Activated effector memory CD4-positive, alpha-beta T cell treated with Interleukin-2 at 50 U/mL for 16 hours (primary cell): Measurements from ENCODE around the gene NEK6.

Experiments used
- DNase-seq: peaks from one replicate; pipeline ENCODE4 v3.0.0-alpha.2; 2020

The NEK6 gene

GRCh38 chr9:124327491-124327890 lies 69.7 kb downstream of the NEK6 start:
- no peak for DNase-seq

DNA sequence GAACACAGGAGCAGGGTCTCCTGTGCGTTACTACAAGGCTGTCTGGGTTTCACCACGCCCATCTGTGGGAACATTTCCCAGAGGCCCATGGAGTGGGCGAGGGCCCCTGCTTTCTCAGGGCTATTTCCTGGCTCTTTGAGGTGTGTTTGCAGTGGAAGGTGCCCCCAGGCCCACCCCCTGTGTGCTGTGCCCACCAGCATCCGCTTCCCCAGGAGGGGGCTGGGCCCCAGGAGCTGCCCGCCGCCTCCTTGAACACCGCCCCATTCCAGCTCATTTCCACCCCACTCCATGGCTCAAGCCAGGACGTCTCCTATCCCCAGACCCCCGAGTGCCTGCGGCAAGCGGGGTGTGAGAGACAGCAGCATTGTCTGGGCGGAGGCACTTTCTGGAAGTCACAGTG lies 70.5 kb downstream of the NEK6 start:
- DNase-seq, result no peak

DNA sequence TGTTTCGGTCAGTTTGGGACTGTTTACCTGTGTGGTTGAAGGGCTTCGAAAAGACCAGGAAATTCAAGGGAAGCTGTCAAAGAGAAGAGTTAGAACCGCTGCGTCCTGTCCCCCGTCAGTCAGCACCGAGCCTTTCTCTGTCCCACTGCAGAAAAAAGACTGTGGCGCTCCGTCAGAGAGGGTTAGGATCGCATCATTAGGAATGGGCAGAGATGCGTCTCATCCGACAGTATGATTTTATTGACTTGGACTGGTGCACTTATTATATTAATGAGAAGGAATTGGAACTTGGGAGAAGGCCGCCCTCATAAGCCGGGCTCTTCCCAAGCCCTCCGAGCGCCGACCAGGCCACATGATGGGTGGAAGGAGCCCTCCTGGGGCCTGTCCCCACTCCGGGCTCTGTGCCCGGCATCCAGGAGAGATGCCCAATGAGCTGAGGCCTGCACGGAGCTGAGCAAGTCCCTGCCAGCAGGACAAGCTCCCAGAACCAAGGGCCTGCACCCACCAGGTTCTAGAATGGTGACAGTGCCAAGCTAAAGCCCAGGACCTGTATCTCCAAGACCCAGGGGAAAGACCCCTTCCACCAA lies 71.5 kb downstream of the NEK6 start:
- DNase-seq, result no peak

GRCh38 chr9:124330011-124330697 lies 72.4 kb downstream of the NEK6 start:
- no peak for DNase-seq

DNA sequence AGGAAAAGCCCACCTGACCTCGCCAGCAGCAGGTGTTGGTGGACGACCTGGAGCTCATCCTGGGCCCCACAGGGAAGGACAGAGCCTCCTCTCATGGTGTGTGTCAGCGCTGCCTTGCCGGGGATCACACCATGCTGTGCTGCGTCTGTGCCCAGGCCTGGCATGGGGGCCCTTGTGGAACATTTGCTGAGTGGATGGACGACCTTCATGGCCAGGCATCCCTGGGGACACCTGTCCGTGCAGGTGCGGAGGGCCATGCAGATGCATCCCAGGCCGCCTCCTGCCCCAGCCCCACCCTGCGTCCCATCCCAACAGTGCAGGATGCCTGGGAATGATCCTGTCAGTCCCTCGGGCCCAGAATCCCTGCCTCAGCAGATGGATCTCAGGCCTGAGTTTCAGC lies 73.8 kb downstream of the NEK6 start:
- no peak for DNase-seq

DNA sequence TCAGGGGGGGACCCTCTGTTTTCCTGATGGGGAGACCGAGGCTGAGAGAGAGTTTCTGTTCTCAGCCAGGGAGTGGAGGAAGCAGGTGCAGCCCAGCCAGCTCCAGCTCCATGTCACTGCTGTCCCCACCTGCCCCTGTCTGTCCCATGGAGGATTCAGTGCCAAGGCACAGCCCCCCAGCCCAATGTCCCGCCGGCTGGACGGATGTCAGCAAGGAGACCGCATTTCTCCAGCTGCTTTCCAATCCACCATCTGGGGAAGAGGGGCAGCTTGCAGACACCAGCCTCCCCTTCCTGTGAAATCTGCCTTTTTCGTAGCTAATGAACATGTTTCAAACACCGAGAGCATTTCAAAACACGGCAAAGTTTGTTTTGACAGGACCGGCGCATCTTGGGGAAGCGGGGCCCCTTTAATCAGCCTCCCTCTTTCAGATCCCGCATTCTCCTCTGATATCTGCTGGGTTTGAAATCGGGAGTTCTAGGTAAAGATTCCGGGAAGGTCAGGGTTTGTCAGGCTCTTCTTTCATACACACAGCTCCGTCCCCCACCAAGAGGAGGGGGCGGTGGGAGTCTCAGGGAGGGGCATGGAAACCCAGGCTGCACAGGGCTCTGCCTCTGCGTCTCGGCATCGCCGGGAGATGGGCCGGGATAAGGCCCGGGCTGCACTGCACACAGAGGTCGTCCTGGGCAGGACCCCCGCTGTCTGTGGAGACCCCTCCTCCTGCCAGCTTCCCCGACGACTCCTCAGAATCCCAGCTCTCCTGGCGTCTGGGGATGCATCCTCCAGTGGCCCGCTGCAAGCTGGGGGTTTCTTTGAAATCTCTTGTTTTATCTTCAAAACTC lies 74.8 kb downstream of the NEK6 start:
- DNase-seq, result no peak

GRCh38 chr9:124333203-124333579 lies 75.4 kb downstream of the NEK6 start:
- DNase-seq, result no peak

DNA sequence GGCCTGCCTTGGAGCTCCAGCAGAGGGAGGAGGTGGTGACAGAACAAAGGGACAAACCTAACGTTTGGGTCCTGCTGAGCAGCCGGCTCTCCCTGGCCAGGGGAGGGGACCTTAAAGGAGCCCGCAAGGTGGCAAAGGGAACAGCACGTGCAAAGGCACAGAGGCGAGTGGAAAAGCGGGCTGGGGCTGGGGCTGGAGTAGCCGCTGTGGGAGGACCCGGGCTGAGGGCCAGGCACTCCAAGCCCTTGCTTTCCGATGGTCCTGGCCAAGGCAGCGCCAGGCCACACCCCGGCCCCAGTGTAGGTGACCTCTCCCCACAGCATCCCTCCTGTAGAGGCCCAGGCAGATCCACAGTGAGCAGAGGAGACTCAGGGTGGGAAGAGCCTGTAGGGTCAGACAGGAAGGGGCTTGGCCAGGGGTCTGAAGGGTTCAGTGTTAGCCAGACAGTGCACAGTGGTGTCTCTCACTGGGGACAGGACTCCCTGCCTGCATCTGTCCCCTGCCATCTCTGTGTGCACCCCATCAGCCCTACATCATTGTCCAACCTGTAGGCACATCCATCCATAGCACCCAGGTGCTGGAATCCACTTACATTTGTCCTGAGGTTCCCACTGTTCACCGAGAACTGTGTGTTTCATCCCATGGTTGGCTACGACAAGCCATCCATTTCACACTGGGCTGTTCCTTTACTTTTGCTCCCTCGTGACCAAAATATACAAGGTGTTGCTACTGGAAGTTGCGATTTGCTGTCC lies 77.0 kb downstream of the NEK6 start:
- DNase-seq, result no peak

GRCh38 chr9:124335320-124335707 lies 77.6 kb downstream of the NEK6 start:
- DNase-seq, result no peak

DNA sequence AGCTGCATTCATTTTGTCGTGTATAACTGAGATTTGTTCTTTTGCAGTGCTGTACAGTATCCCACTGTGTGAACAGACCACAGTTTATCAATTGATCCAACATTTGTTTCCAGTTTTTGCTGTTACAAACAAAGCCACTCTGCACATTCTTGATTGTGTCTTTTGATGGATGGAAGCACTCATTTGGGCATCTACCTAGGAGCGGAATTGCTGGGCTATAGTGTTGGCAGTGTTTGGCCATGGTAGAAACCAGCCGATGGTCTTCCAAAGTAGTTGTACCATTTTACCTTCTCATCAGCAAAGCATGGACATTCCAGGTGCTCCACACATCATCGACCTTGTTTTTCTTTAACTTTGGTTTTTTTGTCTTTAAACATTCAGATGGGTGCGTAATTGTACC lies 79.8 kb downstream of the NEK6 start:
- DNase-seq, result no peak

DNA sequence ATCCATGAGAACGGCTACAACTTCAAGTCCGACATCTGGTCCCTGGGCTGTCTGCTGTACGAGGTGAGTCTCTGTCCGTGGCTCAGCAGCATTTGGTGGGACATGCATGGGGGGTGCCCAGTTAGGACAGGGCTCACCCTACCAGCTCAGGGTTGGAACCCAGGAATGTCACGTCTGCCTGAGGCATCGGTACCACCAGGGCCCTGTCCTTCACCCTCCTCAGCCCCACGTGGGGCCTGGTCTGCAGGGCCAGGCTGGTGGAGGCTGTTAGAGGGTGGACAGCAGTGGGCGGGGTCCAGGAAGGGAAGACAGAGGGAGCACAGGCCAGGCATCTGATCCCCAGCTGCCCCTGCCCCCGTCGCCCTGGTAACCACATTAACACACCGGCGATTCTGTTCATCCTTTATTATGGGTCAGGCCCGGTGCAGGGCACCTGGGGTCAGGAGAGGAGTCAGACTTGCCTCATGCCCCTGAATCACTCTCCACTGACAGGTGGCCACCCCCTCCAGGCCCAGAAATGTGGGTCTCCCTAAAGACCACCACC lies 81.9 kb downstream of the NEK6 start:
- DNase-seq, result no peak

GRCh38 chr9:124340219-124341069 lies 82.7 kb downstream of the NEK6 start:
- DNase-seq, result no peak

GRCh38 chr9:124341455-124342170 lies 83.9 kb downstream of the NEK6 start:
- no peak for DNase-seq

- DNase-seq, result no peak
These were observed 84.6 kb downstream of the NEK6 start for GRCh38 chr9:124342402-124342775.

DNA sequence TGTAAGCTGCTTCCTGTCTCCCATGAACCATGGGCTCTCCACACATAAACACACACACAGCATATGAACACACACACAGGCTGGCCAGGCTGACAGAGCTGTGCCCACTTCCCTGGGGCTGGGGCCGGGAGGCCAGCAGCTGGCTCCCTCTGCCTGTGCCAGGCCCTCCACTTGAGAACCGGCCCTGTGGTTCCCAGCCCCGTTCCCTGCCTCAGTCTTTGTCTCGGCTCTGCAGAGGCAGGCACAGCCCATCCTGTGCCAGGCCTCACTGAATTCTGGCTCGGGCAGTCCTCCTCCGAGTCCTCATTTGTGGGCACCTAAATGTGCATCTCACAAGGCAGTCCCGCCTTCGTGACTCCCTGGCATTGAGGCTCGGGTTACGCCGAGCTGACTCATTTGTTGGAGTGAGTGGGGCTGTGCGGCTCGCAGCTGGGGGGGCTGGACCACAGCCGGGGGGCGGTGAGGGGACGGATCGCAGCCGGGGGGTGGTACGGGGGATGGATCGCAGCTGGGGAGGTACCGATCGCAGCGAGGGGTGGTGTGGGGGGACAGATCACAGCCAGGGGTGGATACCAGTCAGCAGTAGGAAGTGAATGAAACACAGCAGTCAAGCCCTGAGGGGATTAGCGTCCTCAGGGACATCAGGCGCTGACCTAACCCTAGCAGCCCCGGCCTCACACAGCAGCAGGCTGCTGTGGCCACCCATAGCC lies 85.2 kb downstream of the NEK6 start:
- no peak for DNase-seq

GRCh38 chr9:124343533-124344290 lies 86.0 kb downstream of the NEK6 start:
- no peak for DNase-seq

- no peak for DNase-seq
These were observed 86.7 kb downstream of the NEK6 start for GRCh38 chr9:124344291-124345050.

DNA sequence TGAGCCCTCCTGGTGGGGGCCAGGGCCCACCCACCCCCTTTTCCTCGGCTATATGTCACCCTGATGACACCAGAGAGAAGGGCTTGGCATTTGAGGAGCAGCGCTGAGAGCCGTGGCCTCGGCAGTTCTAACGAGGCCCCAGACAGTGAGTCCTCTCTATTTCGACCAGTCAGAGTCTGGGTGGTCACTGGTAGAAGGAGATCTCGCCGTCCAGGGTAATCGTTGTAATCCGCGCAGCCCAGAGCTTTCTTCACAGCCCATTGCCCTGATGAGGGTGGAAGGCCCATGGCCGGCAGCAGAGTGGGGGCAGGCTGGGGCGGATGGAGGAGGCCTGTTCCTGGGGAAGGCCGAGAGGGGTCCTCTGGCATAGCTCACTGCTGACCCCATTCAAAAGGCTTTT lies 87.3 kb downstream of the NEK6 start:
- no peak for DNase-seq

DNA sequence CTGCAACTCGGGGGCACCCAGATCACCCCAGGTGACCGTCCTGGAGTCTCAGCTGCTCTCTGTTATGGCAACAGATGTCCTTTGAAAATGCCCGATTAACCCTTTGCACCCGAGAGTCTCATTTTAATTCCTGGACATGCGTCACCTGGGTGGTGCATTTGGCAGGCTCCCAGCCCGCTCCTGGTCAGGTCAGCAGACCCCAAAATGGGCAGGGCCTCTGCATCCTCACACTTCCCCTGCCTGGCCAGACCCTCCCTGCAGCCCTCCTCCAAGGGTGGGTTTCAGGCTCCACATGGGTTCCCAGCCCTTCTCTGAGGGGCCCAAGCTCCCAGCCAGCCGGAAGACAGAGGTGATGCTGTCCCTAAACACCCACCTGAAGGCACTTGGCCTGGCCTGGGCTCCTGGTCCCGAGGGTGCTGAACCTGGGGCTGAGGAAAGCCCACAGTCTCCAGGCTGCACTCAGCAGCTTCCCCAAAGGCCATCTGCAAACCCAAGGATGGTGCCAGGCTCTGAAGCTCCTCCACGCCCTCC lies 88.1 kb downstream of the NEK6 start:
- no peak for DNase-seq
